Measurements from ENCODE around the gene ADGRG2.

DNA sequence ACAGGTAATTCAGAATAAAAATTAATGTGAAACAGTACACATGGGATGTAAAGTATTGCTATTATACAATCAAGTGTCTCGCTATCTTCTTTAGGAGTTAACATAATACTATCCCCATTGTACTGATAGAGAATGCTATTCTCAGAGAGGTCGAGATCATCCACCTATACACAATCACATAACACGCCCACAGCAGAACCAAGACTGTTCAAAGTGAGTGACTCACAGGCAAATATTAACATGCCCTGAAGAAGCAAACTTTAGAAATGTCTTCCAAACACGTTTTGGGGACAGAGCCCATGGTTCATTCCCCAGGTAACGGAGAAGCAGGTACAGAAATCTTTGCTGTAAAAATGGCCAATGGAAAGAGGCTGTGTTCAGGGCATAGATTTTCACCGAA lies 88.2 kb downstream of the ADGRG2 start:
- no peak for TF ChIP-seq ATF2 (CRISPR knock-in tag; IDR thresholded peaks at IDR 0.05; ENCODE audit: borderline replicate concordance, low read depth)
- TF ChIP-seq, protein P1, sequence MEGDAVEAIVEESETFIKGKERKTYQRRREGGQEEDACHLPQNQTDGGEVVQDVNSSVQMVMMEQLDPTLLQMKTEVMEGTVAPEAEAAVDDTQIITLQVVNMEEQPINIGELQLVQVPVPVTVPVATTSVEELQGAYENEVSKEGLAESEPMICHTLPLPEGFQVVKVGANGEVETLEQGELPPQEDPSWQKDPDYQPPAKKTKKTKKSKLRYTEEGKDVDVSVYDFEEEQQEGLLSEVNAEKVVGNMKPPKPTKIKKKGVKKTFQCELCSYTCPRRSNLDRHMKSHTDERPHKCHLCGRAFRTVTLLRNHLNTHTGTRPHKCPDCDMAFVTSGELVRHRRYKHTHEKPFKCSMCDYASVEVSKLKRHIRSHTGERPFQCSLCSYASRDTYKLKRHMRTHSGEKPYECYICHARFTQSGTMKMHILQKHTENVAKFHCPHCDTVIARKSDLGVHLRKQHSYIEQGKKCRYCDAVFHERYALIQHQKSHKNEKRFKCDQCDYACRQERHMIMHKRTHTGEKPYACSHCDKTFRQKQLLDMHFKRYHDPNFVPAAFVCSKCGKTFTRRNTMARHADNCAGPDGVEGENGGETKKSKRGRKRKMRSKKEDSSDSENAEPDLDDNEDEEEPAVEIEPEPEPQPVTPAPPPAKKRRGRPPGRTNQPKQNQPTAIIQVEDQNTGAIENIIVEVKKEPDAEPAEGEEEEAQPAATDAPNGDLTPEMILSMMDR (IDR thresholded peaks at IDR 0.05): no peak
- TF ChIP-seq JUN (CRISPR knock-in tag; IDR thresholded peaks at IDR 0.05): no peak
- TF ChIP-seq ESRRA (CRISPR knock-in tag; IDR thresholded peaks at IDR 0.05; ENCODE audit: borderline replicate concordance): no peak
- TF ChIP-seq MAX (CRISPR knock-in tag; IDR thresholded peaks at IDR 0.05): no peak
- TF ChIP-seq ZBTB43 (CRISPR knock-in tag; IDR thresholded peaks at IDR 0.05): no peak
- no peak for TF ChIP-seq CBFB (CRISPR knock-in tag; IDR thresholded peaks at IDR 0.05; ENCODE audit: low read depth)
- no peak for TF ChIP-seq KAT7 (CRISPR knock-in tag; IDR thresholded peaks at IDR 0.05; ENCODE audit: borderline replicate concordance)
- TF ChIP-seq NFYB (CRISPR knock-in tag; conservative IDR thresholded peaks at IDR 0.05; ENCODE audit: low read depth): no peak
- TF ChIP-seq NR3C1 (CRISPR knock-in tag; conservative IDR thresholded peaks at IDR 0.05; ENCODE audit: low read depth): no peak
- no peak for TF ChIP-seq ZNF138 (CRISPR knock-in tag; conservative IDR thresholded peaks at IDR 0.05)
- no peak for TF ChIP-seq TEAD4 (CRISPR knock-in tag; IDR thresholded peaks at IDR 0.05)
- no peak for TF ChIP-seq IRF2 (CRISPR knock-in tag; IDR thresholded peaks at IDR 0.05; ENCODE audit: borderline replicate concordance, low read depth)

All from WTC11 (cell line).